PC-9 (cell line): ENCODE results near the gene MED29. TPM values are rescaled to one million over a fixed set of nuclear protein-coding genes. Genes with fewer than 3 reads are reported as not detected.

Experiments used
- BruUV-seq: library from RNA; stranded (reverse); fragments of 400-500 nt; replicated peaks from 2 replicates; lab custom pipeline; 2021; lab: Mats Ljungman, UMichigan
- CTCF ChIA-PET: fragments of 300-600 bp; sonication (Branson Sonifier 250); formaldehyde crosslinking; loops from one replicate; lab custom pipeline; 2022; ENCODE audit warnings: antibody characterized with exemption; lab: Charles Lee
- POLR2A ChIA-PET: fragments of 300-600 bp; sonication (Branson Sonifier 250); formaldehyde crosslinking; loops from one replicate; lab custom pipeline; 2022; ENCODE audit warnings: antibody characterized with exemption; ENCODE audit not compliant: unreplicated experiment; lab: Charles Lee
- DNase-seq, 2 experiments: peaks; one replicate each; pipeline versions ENCODE4 v3.0.0 to v3.0.0-alpha.2; 2015 to 2022; ENCODE audit warnings: mixed read lengths in 1 of 2
- H2AFZ ChIP-seq: fragments of 200-600 bp; sonication (generic); 2 replicates; pipeline ENCODE4 v1.8.1; 2017; ENCODE audit warnings: antibody characterized with exemption
- H3F3A ChIP-seq: fragments of 200-600 bp; sonication (generic); 2 replicates; pipeline ENCODE4 v1.8.1; 2017; ENCODE audit warnings: antibody characterized with exemption, mild to moderate bottlenecking, low read depth; ENCODE audit not compliant: insufficient read depth
- H3K27ac ChIP-seq: fragments of 200-600 bp; sonication (generic); 2 replicates; pipeline ENCODE4 v1.6.1; 2016; ENCODE audit warnings: mixed run types
- H3K27me3 ChIP-seq: fragments of 200-600 bp; sonication (generic); 2 replicates; pipeline ENCODE4 v1.6.1; 2016; ENCODE audit warnings: low read depth, mixed run types; ENCODE audit not compliant: insufficient read depth
- H3K36me3 ChIP-seq: fragments of 200-600 bp; sonication (generic); 2 replicates; pipeline ENCODE4 v1.6.1; 2016; ENCODE audit warnings: low read depth, mixed run types
- H3K4me1 ChIP-seq: fragments of 200-600 bp; sonication (generic); replicated peaks from 2 replicates; pipeline ENCODE4 v1.6.1; 2016; ENCODE audit warnings: mixed run types; ENCODE audit not compliant: insufficient read depth
- H3K4me2 ChIP-seq: fragments of 200-600 bp; sonication (generic); 2 replicates; pipeline ENCODE4 v1.6.1; 2017; ENCODE audit warnings: mixed run types
- H3K4me3 ChIP-seq: fragments of 200-600 bp; sonication (generic); 2 replicates; pipeline ENCODE4 v1.6.1; 2016; ENCODE audit warnings: mixed run types
- H3K79me2 ChIP-seq: fragments of 200-600 bp; sonication (generic); 2 replicates; pipeline ENCODE4 v1.6.1; 2017; ENCODE audit warnings: low read depth, mixed run types
- H3K9me2 ChIP-seq: fragments of 200-600 bp; sonication (generic); 2 replicates; pipeline ENCODE4 v1.8.1; 2017; ENCODE audit warnings: mild to moderate bottlenecking; ENCODE audit not compliant: insufficient read depth
- H3K9me3 ChIP-seq: fragments of 200-600 bp; sonication (generic); 2 replicates; pipeline ENCODE4 v1.8.1; 2016; ENCODE audit warnings: low read depth; ENCODE audit not compliant: insufficient read depth
- H4K20me1 ChIP-seq: fragments of 200-600 bp; sonication (generic); 2 replicates; pipeline ENCODE4 v1.8.1; 2017; ENCODE audit not compliant: insufficient read depth
- EZH2 ChIP-seq: fragments of 200-600 bp; sonication (generic); IDR thresholded peaks from 2 replicates; pipeline ENCODE4 v1.8.0; 2017; ENCODE audit warnings: antibody characterized with exemption, low read depth
- intact Hi-C: fragments of 100-400 bp; cut with micrococcal nuclease; formaldehyde crosslinking; loops from one replicate; pipeline ENCODE4 v1.10.0; 2022; ENCODE audit not compliant: unreplicated experiment
- total RNA-seq: library from RNA; stranded (reverse); gene quantifications from 2 replicates; pipeline ENCODE4 v1.2.3, GENCODE V29; 2021
- TF ChIP-seq, protein P1 (sequence below): fragments of 200-600 bp; sonication (generic); conservative IDR thresholded peaks from 2 replicates; pipeline ENCODE4 v1.6.1; 2017; ENCODE audit warnings: mixed run types, antibody characterized with exemption, mild to moderate bottlenecking, moderate library complexity

Gene MED29
- total RNA-seq, 1 experiment from 2014 or later, result 30.9 TPM

DNA sequence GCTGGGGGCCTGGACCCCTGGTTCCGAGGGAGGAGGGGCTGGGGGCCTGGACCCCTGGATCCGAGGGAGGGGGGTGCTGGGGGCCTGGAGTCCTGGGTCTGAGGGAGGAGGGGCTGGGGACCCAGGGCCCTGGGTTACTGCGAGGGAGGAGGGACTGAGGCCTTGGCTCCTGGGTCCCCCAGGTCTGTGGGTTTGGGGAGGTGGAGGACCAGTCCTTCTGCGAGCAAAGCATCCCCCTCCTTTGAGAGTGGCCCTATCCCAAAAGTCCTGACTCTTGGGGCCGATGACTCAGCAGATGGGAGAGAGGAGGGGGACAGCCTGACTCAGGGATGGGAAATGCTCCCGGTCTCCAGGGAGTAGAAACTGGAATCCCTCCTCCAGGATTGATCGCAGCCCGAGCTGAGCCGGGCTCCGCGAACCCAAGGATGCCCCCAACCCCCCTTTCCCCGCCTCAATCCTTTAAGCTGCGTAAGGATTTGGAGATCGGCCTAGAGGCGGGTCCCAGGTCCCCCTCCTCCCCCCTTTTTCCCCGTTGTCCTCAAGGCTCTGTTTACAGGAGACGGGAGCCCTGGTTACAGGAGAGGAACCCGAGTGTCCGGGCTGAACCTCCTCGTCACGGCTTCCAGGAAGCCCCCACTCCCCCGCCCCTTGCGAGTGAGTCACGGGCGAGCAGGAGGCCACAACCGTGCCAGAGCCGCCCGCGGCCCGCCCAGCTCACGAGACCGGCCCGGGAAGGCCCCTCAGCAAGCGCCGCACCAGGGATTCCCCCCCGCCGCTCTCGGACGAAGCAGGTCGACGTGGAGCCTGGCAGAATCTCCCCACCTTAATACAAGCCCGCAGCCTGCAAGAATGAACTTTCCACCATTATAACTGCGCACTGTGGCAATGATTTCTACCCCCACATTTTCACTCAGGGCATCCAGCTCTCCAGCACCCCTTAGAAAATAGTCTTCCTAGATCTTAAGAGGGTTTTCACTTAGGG lies 12.4 kb downstream of the MED29 start:
- peaks cover 9% of the 10 kb centered on the region; the same call in 1 of the 2 replicates for H3K36me3 ChIP-seq
- peak overlapping the region; percentile 82 for H3K4me3 ChIP-seq
- H2AFZ ChIP-seq, result peak overlapping the region; percentile 11; the same call in 1 of the 2 replicates
- peaks cover 73% of the 10 kb centered on the region for H3F3A ChIP-seq
- H3K9me3 ChIP-seq, result no peaks in the 10 kb centered on the region
- POLR2A ChIA-PET, result interaction anchor here (0.5 to 1.0 kb wide), 10 partner anchors 13 to 749 kb away, joined by 3 to 18 read pairs (median 3); partner anchors contain the start of genes MED29, PAF1, PSMC4 and RPS16
- peaks cover 51% of the 10 kb centered on the region for H3K4me1 ChIP-seq
- peaks cover 19% of the 10 kb centered on the region for H3K79me2 ChIP-seq
- TSS peak; percentile 19 for BruUV-seq
- H3K27ac ChIP-seq, result peak overlapping the region; percentile 98
- DNase-seq, result peak; percentile 93 to 99
- CTCF ChIA-PET, result interaction anchor here (0.5 to 0.6 kb wide), 2 partner anchors 148 to 371 kb away, joined by 3 to 4 read pairs; no protein-coding TSS in a partner anchor
- intact Hi-C loops, result loop anchor here (1.0 kb wide), 2 partner anchors 9 to 572 kb away; partner anchors contain the start of genes ECH1 and PLEKHG2
- no peaks in the 10 kb centered on the region for H3K9me2 ChIP-seq
- peaks cover 11% of the 10 kb centered on the region for H4K20me1 ChIP-seq
- no peaks in the 10 kb centered on the region for H3K27me3 ChIP-seq
- no peak for TF ChIP-seq EZH2
- TF ChIP-seq, protein P1, sequence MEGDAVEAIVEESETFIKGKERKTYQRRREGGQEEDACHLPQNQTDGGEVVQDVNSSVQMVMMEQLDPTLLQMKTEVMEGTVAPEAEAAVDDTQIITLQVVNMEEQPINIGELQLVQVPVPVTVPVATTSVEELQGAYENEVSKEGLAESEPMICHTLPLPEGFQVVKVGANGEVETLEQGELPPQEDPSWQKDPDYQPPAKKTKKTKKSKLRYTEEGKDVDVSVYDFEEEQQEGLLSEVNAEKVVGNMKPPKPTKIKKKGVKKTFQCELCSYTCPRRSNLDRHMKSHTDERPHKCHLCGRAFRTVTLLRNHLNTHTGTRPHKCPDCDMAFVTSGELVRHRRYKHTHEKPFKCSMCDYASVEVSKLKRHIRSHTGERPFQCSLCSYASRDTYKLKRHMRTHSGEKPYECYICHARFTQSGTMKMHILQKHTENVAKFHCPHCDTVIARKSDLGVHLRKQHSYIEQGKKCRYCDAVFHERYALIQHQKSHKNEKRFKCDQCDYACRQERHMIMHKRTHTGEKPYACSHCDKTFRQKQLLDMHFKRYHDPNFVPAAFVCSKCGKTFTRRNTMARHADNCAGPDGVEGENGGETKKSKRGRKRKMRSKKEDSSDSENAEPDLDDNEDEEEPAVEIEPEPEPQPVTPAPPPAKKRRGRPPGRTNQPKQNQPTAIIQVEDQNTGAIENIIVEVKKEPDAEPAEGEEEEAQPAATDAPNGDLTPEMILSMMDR, result no peak
- peak overlapping the region; percentile 99 for H3K4me2 ChIP-seq

DNA sequence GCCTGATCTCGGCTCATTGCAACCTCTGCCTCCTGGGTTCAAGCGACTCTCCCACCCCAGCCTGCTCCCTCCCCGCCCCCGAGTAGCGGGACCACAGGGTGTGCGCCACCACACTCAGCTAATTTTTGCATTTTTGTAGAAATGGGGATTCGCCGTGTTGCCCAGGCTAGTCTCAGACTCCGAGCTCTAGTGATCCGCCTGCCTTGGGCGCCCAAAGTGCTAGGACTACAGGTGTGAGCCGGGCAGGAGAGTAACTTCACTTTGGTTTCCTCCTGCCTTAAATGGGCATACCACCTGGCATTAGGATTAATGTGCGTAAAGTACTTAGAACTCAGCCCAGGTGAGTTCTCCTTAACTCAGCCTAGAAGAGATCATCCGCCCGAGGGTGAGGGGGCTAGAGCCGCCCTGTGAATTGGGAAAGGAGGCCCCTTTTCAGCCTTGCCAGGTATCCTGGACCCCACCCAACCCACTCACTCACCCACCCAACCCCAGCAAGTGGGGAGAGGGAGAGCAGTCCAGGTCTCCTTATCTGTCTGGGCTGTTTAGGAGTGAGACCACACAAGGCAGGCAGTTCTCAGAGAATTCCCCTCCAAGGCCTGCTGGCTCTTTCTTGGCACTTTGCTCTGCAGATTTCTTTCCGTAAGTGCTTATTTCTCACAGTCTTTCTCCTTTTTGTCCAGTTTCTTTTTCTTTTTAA lies 14.2 kb downstream of the MED29 start:
- ChIA-PET POLR2A (no interaction called here), CTCF (interaction anchor here (0.6 to 1.0 kb wide), 2 partner anchors 137 to 216 kb away, joined by 3 read pairs; no protein-coding TSS in a partner anchor)
- H3F3A ChIP-seq, result peaks cover 73% of the 10 kb centered on the region
- TF ChIP-seq, protein P1, result no peak
- TF ChIP-seq EZH2, result no peak
- H3K27me3 ChIP-seq, result no peaks in the 10 kb centered on the region
- no peaks in the 10 kb centered on the region for H3K9me3 ChIP-seq
- no TSS peak for BruUV-seq
- H3K4me2 ChIP-seq, result peak overlapping the region; percentile 99
- H3K4me3 ChIP-seq, result no peak overlapping the region
- no peaks in the 10 kb centered on the region for H3K9me2 ChIP-seq
- H3K36me3 ChIP-seq, result peaks cover 11% of the 10 kb centered on the region; the same call in 1 of the 2 replicates
- H2AFZ ChIP-seq, result no peak overlapping the region
- intact Hi-C loops, result no loop called here
- peaks cover 23% of the 10 kb centered on the region for H3K79me2 ChIP-seq
- H4K20me1 ChIP-seq, result peaks cover 14% of the 10 kb centered on the region
- DNase-seq, result peak in 1 of 2 experiments; percentile 30
- H3K4me1 ChIP-seq, result peaks cover 53% of the 10 kb centered on the region
- H3K27ac ChIP-seq, result peak overlapping the region; percentile 98
